Inflammatory macrophage treated with lipopolysaccharide for 4 hours (primary cell): ENCODE results near the gene PPP5C.
"Not testable (repeated sequence)": the region's sequence is repeated elsewhere in the genome, so short reads cannot be mapped to it uniquely, and the experiment has no call there.

ENCODE experiments used
- DNase-seq: peaks from one replicate; pipeline ENCODE4 v3.0.0-alpha.2; 2020

The PPP5C gene

DNA sequence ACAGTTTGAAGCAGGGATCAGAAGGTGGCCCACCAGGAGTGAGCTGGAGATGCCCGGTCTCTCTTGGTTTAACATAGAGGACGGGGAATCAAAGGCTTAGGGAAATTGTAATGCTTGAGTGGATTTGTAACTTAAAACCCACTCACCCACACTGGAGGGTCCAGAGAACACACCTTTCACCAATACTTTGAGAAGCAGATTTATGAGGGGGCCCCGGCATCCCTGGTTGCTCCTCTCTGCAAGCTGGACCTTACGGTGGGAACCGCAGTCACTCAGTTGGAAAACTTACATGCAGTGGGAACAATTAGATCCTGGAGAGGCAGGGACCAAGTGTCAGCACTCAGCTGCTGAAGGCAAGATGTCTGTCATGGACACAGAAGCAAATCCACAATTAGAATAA, 20.5 kb downstream of the PPP5C start:
- no peak for DNase-seq

DNA sequence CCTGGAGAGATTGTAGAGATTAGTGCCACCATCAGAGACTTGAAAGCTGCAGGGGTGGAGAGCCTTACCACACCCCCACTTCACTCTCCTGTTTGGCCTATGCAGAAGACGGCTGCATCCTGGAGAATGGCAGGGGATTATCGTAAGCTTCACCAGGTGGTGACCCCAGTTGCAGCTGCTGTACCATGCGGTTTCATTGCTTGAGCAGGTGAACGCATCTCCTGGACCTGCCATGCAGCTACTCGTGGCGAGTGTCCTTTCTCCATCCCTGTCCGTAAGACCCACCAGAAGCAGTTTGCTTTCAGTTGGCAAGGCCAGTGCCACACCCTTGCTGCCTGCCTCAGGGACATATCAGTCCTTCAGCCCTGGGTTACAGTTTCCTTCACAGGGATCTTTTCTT, 21.2 kb downstream of the PPP5C start:
- DNase-seq: no peak

DNA sequence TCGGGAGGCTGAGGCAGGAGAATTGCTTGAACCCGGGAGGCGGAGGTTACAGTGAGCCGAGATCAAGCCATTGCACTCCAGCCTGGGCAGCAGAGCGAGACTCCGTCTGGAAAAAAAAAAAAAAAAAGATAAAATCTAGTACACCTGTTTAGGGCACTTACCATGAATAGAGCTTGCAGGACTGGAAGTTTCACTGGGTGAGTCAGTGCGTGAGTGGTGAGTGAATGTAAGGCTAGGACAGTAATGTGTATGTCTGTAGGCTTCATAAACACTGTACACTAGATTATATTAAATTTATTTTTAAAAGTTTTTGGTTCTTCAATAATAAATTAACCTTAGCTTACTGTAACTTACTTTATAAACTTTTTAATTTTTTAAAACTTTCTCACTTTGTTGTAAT, 22.9 kb downstream of the PPP5C start:
- DNase-seq: no peak

DNA sequence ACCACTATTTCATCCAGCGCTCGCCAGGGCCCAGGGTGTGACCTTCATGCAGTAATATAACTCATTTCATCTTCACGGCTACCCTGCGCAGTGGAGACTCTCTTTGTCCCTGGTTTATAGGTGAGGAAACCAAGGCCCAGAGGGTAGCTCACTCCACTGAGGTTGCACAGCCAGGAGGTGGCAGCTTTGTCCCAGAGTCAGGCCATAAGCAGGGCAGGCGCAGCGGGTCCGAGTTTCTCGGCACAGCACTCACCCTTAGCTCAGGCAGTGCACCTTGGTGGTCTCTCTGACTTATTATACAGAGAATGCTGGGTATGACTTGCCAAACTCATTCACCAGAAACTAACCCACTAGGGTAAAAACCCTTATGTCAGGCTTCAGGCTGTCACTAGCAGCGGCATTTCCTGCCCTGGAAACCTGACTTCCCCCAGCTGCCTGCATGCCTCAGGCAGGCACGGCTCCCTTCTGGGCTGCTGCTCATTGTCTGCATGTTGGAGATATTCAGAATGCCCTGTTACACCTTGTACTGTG, 24.5 kb downstream of the PPP5C start:
- no peak for DNase-seq

DNA sequence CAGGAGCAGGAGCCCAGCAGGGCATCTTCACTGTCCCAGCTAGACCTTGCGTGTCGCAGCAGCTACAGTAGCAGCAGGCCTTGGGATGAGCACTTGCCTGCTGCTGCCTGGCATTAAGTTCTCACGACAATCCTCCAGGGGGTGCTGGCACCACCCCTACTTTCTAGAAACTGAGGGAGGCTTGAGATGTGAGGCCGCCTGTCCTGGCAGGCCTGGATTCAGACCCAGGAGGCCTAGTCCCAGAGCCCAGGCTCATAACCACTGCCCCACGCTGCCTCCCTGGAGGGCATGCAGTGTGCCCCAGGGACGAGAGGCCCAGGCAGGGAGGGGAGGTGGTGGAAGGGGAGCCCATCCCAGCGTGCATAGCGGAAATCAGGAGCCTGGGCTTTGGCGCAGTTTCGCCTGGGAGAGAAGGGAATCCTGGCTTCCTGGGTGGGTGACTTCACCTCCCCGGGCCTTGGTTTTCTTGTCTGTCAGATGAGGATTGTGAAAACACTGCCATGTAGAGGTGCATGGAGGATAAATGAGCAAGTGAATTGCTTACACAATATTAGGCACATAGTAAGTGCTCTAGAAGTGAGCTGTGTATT, 26.1 kb downstream of the PPP5C start:
- no peak for DNase-seq

DNA sequence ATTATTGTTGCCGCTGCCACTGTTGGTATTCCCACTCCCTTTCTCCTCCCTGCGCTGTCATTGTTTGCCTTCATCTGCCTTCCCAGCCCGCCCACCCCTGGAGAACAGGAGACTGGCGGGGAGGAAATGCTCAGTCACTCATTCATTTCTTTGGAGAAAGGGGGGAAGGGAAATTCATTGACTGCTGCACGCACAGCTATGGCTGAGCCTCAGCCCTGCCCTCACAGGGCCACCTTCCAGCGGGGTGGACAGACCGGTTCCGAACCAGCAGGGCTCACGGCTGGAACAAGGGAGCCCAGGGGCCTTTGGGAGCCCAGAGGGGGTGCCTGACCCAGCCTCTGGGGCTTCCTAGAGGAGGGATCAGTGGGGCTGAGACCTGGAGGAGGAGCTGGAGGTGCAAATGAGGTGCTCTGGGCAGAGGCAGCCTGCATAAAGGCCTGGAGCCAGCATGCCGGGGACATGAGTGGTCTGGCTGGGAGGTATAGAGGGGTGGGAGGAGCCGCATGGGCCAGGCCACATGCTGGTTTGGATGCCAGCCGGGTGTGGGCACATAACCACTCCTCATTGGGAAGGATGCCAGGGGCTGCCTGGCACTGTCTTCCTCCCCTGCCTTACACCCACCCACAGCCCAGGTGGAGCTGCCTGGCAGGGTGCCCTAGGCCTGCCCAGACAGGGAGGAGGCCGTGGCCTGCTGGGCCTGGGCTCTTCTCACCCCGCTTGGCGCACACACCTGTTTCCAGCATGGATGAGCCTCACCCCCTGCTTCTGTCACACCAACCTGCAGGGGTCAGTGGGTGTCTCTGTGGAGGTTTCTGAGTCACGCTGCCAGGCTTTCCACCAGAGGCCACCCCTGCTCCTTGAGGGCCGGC, 26.8 kb downstream of the PPP5C start:
- no peak for DNase-seq

DNA sequence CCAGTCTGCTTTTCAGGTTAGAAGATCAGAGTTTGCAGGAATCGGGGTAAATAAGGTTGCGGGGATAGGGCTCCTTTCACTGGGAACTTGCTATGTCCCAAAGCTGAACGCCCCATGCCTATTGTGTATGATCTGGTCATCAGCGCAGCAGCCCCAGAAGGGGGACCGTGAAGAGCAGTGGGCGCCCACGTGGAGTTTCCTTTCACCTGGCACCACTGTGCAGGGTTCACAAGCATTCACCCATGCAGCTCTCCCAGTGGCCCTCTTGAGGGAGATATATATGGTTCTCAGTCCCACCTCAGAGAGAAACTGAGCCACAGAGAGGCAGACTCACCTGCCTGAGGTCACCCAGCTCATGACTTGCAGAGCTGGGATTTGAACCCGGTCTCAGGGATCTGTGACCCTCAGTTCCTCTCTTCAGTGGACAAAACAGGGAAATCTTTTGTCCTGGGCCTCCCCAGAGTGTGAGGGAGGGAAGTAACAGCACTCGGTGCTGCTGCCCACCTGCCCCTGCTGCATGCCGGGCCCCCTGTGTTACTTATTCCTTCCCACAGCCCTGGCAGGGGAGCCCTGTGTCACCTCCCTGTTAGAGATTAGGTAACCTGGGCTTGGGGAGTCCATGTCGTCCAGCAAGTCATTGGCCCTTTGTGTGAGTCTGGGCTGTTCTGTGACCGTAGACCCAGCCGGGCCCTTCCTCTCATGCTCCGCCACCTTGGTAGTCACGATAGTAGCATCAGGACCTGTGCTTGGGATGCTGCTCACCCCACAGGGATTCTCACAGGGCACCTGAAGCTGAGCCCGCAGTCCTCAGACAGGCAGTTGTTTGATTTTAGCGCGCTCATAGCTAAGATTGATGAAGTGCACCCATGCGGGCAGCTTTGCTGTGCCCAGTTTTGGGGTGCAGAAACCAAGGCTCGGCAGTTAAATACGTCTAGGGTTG, 27.9 kb downstream of the PPP5C start:
- no peak for DNase-seq

DNA sequence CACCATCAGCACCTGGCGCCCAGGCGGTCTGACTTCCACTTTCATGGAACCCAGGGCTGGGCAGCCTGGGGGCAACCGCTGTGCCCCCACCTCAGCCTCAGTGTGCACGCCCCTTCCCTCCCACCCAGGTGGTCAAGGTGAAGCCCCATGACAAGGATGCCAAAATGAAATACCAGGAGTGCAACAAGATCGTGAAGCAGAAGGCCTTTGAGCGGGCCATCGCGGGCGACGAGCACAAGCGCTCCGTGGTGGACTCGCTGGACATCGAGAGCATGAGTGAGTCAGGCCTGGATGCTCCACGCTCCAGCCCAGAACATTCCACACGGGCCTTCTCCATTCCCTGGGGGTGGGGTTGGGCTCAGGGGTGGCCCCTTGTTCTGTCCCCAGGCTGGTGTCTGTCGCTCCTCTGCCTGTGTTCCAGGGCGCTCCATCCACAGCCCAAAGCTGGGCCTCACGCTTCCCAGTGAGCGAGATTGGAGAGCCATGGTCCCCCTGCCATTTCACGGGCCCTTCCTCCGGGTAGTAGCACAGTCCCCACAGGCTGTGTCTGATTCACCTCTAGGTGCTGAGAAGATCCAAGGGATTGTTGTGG, 28.7 kb downstream of the PPP5C start:
- DNase-seq: not testable (repeated sequence)

DNA sequence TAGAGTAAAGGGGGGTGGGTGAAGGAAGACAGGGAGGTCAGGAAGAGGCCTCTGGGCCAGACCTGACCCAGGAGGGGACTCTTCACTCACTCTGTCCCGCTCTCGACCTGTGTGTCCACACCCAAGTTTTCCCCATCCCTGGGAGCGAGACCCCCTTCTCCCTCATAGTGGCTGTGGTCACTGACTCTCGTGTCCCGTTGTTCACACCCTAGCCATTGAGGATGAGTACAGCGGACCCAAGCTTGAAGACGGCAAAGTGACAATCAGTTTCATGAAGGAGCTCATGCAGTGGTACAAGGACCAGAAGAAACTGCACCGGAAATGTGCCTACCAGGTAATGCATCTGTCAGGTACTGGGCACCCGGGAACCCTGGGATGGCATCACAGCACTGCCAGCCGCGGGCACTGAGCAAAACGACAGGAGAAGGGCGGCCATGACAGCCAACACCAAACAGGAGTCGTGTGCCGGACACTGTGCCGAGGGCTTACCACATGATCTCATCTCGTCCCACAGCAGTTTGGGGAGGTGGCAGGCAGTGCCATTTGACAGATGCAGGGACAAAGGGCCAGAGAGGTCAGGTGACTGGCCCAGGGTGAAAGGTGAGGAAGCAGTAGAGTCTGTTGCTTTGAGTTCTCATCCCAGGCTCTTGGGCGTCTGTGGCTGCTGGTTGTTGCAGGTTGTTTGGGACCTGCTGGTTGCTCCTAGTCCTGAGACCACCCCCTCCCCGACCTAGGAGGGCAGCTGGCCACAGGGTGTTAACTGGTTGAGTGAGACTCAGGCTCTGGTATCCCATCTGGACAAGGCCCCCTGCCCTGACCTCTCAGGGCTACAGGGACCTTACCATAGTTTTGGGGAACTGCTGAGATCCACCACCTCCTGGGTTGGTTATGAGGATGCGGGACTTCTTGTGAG, 29.6 kb downstream of the PPP5C start:
- DNase-seq: no peak

DNA sequence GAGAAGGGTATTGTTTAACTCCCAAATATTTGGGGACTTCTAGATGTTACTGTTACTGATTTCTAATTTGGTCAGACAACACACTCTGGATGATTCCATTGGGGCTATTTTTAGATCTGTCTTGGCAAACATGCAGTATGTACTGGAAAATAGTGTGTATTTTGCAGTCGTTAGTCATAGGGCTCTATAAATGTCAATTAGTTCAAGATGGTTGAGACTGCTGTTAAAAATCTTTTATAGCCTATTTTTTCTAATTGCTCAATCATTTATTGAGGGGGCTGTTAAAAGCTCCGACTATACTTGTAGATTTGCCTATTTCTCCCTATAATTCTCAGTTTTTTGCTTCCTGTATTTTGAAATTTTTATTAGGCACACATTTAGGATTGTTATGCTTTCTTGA, 31.4 kb downstream of the PPP5C start:
- no peak for DNase-seq

DNA sequence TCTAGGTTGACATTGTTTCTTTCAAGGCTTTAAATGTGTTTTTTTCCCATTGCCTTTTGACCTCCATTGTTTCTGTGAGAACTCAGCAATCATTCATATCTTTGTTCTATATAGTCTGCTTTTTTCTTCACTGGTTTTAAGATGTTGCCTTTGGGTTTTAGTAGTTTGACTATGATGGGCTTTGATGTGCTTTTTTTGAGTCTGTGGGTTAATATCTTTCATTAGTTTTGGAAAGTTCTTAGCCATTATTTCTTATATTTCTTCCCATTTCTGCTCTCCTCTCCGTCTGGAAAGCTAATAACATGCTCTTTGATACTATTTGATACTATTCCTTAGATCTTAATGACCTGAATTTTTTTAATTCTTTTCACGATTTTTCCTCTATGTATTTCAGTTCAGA, 33.8 kb downstream of the PPP5C start:
- DNase-seq: no peak

DNA sequence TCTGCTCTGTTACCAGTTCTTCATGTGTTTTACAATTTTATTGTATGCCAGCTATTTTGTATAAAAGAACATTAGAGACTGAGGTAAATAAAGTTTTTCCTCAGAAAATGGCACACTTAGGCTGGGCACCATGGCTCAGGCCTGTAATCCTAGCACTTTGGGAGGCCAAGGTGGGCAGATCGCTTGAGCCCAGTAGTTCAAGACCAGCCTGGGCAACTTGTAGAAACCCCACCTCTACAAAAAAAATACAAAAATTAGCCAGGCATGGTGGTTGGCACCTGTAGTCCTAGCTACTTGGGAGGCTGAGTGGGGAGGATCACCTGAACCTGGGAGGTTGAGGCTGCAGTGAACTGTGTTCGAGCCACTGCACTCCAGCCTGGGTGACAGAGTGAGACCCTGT, 34.5 kb downstream of the PPP5C start:
- DNase-seq: no peak

DNA sequence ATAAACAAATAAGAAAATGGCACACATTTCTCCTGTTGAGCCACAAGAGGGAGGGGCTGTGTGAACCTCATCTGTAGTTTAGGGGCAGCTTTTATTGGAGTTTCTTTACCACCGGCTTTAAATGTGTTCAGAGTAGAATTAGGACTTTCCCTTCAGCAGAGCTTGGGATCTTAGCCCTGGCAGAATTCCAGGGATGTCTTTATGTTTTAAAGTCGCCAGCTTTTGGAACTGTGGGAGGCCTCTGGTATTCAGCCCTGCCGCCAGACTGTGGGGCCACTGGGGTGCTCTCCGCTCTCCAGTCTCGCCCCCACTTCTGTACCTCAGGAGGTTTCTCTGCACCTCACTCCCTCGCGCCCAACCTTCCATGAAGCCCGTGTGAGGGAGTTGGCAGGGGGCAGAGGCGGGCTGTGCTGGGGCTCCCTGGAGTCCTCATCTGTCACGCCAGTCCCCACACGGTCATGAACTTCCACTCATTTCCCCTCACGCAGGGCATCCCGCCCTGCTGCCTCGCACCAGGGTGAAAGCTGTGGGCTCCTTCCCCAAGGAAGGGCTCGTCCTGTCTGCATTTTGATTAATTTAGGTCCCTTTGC, 35.0 kb downstream of the PPP5C start:
- no peak for DNase-seq

DNA sequence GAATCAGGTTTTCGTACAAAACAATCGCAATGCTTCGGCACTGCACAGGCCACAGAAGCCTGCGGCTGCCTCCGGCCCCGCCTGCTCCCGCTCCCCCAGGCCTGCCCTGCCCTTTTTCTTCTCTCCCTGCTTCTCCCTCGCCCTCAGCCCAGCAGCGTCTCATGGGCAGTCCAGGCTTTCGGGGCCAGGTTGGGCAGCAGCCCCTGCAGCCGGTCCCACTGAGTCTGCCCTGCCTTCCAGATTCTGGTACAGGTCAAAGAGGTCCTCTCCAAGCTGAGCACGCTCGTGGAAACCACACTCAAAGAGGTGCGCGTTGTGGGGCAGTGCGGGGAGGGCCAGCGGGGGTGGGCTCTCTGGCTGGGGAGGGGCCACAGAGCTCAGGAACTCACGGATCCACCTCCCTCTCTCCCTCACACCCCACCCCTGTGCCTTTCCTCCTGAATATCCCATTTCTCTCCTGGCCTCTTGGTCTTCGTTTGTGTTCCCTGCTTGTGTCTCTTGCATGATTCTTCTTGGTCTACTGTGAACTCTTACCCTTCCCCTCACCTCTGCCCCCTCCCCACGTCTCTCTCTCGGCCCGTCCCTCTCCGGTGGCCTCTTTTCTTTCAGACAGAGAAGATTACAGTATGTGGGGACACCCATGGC, 36.4 kb downstream of the PPP5C start:
- DNase-seq: no peak

DNA sequence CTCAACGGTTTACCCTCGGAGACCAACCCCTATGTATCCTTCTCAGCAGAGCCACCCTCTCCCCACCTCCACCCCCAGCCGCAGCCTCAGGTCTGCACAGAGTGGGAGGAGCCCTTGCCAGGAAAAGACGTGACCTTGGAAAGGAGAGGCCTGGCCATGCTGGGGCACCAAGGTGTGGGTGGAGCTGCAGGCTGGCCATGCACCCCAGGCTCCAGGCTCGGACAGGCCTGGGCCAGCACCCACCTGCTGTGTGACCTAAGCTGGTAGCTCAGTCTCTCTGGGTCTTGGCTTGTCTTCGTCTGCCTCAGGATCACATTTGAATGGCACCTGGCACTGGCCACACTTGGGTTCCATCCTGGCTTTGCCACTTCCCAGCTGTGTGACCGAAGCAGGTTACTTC, 37.0 kb downstream of the PPP5C start:
- DNase-seq: no peak

DNA sequence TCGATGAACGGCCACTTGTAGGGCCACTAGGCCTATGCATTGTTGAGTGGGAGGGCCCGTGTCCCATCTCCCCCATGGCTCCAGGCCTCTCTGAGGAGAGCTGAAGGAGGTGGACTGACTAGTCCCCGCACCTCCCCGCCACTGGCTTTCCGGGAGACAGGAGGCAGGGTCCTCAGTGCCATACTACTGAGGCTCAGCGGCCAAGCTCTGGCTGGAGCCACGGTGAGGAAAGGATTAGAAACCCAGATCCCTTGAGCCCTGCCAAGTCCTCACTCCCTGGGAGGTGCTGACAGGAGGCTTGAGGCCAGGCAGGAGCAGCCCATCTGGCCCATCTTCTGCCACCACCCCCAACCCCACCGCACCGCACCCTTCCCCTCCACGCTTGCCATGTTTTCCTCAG, 37.5 kb downstream of the PPP5C start:
- no peak for DNase-seq

DNA sequence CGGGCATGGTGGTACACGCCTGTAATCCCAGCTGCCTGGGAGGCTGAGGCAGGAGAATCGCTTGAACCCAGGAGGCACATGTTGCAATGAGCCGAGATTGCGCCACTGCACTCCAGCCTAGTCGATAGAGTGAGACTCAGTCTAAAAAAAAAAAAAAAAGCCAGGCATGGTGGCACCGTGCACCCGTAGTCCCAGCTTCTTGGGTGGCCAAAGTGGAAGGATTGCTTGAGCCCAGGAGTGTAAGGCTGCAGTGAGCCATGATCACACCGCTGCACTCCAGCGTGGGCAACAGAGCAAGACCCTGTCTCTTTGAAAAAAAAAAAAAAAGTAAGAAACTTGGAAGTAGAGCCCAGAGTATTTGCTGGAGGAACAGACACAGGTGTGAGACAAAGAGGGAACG, 38.7 kb downstream of the PPP5C start:
- no peak for DNase-seq

DNA sequence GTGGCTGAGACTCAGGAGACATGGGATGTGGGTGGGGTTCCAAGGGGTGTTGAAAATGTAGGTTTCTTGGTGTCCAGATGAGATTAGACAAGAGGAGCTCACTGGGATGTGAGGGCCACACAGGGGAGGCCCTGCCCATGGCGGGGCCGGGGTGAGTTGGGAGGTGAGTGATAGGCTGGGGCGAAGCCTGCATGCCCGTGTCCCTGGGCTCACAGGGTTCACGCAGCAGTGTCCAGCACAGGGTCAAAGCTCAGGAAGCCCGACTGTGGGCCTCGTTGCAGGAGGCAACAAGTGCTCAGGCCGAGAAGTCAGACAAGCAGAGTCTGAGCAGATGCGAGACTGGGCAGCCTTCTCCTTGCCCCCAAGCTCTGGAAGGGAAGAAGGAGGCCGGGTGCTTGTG, 39.3 kb downstream of the PPP5C start:
- DNase-seq: no peak

DNA sequence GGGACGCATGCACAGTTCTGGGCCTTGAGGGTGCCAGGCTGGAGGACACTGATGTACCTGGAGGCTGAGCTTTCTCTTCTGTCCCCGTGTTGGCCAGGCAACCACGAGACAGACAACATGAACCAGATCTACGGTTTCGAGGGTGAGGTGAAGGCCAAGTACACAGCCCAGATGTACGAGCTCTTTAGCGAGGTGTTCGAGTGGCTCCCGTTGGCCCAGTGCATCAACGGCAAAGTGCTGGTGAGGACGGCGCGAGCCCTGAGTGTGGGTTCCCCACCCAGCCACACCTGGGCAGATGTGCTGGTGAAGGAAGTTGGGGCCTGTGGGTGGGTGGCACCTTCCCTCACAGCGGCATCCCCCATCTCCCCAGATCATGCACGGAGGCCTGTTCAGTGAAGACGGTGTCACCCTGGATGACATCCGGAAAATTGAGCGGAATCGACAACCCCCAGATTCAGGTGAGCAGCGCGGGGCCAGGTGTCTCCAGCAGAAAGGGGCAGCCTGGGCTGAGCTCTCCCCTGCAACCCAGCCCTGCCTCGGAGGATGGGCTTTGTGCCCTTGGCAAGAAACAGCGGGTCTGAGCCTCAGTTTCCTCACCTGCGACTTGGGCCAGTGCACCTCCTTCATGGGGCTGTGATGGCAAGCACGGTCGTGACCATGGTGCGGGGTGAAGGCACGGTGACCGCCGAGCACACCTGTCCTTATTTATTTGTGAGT, 40.3 kb downstream of the PPP5C start:
- no peak for DNase-seq

DNA sequence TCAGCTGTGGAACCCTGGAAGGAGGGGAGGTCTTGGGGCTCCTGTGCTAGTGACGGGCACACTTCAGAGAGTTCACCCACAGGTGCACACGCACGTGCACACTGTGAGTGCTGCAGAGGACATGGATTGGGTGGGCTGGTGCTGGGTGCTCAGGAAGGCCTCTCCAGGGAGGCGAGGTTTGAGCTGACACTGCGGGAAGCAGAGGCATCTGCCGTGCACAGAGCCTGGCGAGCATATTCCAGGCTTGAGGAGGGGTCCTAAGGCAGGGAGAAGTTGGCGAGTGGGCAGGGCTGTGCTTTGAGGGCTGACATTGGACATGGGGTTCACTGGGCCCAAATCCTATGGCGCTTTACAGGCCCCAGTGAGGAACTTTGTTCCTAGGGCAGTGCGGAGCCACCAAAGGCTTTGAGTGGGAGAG, 40.8 kb downstream of the PPP5C start:
- no peak for DNase-seq
